ENCODE results near the gene PELI1. TPM values are rescaled to one million over a fixed set of nuclear protein-coding genes. Genes with fewer than 3 reads are reported as not detected.

PELI1 gene
- total and polyA plus RNA-seq, 8 donors: 6.9 to 165 (median 27.5) TPM

DNA sequence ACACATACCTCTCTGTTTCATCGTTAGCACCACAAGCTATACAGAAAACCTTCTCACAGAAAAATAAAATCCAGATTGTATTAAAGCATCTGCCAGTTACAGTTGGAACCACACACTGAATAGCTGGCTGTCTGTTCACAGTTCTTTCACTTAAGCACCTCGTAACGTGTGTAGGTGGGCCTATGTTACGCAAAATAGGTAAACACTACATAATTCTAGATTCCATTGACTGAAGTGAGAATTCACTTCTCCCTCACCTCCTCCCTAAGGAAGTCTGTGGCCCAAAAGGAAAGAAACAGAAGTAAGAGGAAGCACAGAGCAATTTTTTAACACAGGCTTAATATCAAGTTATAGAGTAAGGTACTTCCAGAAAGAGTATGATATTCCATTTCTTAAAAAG is 24.9 kb downstream of the PELI1 start:
- intact Hi-C loops (cut with DNase I; ENCODE audit: low total_unique reads): no loop called here
- DNase-seq: peak in 1 of 2 donors; percentile 46
- Histone ChIP-seq H3K27ac (peak overlapping the region in 2 of 5 donors; percentile 0 to 40), H3K27me3 (no peaks in the 10 kb centered on the region), H3K36me3 (no peaks in the 10 kb centered on the region), H3K4me3 (no peak overlapping the region), H3K4me1 (peaks cover 15 to 79% (median 48%) of the 10 kb centered on the region in 4 donors), H3K9me3 (no peaks in the 10 kb centered on the region)
- TF ChIP-seq POLR2A (IDR thresholded peaks at IDR 0.05): no peak
- peak in 1 of 3 donors; percentile 16 for TF ChIP-seq POLR2AphosphoS5 (IDR thresholded peaks at IDR 0.05)
- WGBS, 5 donors: 28 to 56% (median 36%) methylated on average over 4 of the region's 4 CpGs

DNA sequence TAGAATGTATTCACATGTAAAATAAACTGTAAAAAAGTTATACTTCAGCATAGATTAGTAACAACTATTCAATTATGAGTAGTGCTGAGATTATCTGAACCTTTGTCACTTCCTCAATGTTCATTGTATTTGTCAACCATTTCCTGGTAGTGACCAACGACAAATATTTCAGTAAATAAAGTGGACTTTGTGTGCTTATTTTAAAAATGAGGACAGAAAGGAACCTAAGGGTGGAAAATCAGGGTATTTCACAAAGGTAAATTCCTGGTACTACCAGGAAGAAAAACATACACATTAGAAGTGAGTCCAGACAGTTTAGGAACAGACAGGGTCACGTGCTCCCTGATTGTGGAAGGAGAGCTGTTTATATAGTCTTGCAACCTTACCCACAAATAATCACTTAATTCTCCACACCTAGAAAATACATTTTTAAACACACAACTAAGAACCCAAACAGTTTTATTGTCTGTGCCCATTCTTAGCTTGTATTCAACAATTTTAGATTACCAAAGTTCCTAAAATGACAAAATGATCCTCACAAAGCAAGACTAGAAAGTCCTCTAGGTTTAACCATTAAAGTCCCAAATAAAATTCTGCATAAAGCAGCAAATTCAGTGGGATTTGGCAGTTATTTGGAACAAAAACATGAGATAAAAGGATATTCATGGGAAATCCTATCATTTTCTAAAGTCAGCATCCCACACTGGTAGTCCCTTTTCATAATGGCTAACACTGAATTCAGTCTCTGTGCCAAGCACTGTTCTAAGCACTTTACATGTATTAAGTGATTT is 28.2 kb downstream of the PELI1 start:
- no peaks in the 10 kb centered on the region for H3K27me3 ChIP-seq
- peak in 1 of 2 donors; percentile 53 for DNase-seq
- H3K4me1 ChIP-seq: peaks cover 26 to 93% (median 62%) of the 10 kb centered on the region in 4 donors
- no peaks in the 10 kb centered on the region for H3K9me3 ChIP-seq
- no peaks in the 10 kb centered on the region for H3K36me3 ChIP-seq
- H3K4me3 ChIP-seq: peak overlapping the region in 1 of 4 donors; percentile 6
- intact Hi-C loops (cut with DNase I; ENCODE audit: low total_unique reads): no loop called here
- WGBS, 5 donors: 15 to 29% (median 24%) methylated on average over 2 of the region's 2 CpGs
- peak overlapping the region in 4 of 5 donors; percentile 50 to 87 (median 72) for H3K27ac ChIP-seq
- TF ChIP-seq POLR2A (IDR thresholded peaks at IDR 0.05) (no peak), POLR2AphosphoS5 (IDR thresholded peaks at IDR 0.05) (peak in 2 of 3 donors; percentile 10 to 61)

DNA sequence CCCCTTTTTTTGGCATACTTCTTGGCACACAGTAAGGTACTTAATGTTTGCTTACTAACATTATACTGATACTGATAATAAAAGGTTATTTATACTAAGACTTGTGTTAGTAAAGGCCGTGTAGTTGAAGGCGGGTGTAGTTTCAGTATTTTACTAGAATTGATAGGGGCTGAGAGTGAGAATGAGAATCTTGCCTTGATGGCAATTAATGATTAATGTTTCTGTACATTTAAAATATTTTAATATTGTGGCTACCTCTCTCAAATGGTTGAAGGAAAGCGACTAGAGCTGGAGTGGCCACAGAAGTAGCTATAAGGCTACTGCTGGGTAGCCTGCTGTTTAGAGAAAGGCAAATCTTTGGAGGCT is 29.3 kb downstream of the PELI1 start:
- no peak for DNase-seq
- WGBS, 5 donors: 23 to 59% (median 29%) methylated on average over 3 of the region's 3 CpGs
- H3K27me3 ChIP-seq: no peaks in the 10 kb centered on the region
- H3K9me3 ChIP-seq: no peaks in the 10 kb centered on the region
- TF ChIP-seq POLR2AphosphoS5 (IDR thresholded peaks at IDR 0.05): no peak
- TF ChIP-seq POLR2A (IDR thresholded peaks at IDR 0.05): no peak
- no peak for TF ChIP-seq EP300 (IDR thresholded peaks at IDR 0.05)
- intact Hi-C loops (cut with DNase I; ENCODE audit: low total_unique reads): no loop called here
- peak overlapping the region in 1 of 4 donors; percentile 6 for H3K4me3 ChIP-seq
- H3K36me3 ChIP-seq: no peaks in the 10 kb centered on the region
- H3K27ac ChIP-seq: peak overlapping the region in 4 of 5 donors; percentile 50 to 87 (median 72)
- peaks cover 26 to 87% (median 55%) of the 10 kb centered on the region in 4 donors for H3K4me1 ChIP-seq

DNA sequence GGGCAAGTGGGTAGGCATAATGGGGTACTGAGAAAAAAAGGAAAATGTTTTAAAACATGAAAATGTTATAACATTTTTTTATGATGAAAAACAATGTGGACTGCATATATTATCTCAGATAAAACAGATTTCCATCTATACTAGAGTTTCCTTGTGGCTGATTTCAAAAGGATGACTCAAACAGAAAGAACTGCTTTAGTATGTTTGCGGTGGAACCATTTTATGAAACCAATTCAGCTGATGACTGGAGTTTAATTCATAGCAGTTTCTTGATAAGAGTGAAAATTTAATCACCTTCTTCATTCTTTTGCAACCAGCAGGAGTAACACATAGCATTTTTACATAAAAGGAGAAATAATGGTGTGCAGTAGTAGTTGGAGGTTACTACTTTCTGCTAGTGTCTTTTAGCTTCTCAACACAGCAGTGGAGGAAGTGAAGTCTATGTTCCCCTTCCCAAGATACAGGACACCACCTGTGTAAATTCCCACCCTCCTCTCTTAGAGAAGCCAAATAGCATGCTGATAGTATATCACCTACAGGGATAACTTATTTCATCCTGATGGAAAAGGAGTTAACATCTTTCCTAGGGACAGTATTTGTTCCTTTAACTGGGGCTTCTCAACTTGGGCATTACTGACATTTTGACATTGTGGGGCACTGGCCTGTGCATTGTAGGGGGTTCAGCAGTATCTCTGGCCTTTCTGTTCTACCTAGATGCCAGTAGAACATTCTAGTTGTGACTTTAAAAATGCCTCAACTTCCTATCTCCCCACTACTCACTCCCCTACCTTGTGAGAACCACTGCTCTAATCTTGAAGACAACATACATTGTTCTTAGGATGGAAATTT is 29.9 kb downstream of the PELI1 start:
- 12 to 39% (median 25%) methylated on average over 1 of the region's 1 CpG for WGBS, 5 donors
- no peaks in the 10 kb centered on the region for H3K36me3 ChIP-seq
- peak in 1 of 2 donors; percentile 40 for DNase-seq
- H3K4me1 ChIP-seq: peaks cover 29 to 85% (median 54%) of the 10 kb centered on the region in 4 donors
- H3K27me3 ChIP-seq: no peaks in the 10 kb centered on the region
- intact Hi-C loops (cut with DNase I; ENCODE audit: low total_unique reads): no loop called here
- H3K27ac ChIP-seq: peak overlapping the region; percentile 50 to 87 (median 76)
- H3K4me3 ChIP-seq: peak overlapping the region in 1 of 4 donors; percentile 6
- TF ChIP-seq EP300 (IDR thresholded peaks at IDR 0.05) (no peak), POLR2AphosphoS5 (IDR thresholded peaks at IDR 0.05) (no peak), POLR2A (IDR thresholded peaks at IDR 0.05) (no peak)
- TF ChIP-seq, protein P1, sequence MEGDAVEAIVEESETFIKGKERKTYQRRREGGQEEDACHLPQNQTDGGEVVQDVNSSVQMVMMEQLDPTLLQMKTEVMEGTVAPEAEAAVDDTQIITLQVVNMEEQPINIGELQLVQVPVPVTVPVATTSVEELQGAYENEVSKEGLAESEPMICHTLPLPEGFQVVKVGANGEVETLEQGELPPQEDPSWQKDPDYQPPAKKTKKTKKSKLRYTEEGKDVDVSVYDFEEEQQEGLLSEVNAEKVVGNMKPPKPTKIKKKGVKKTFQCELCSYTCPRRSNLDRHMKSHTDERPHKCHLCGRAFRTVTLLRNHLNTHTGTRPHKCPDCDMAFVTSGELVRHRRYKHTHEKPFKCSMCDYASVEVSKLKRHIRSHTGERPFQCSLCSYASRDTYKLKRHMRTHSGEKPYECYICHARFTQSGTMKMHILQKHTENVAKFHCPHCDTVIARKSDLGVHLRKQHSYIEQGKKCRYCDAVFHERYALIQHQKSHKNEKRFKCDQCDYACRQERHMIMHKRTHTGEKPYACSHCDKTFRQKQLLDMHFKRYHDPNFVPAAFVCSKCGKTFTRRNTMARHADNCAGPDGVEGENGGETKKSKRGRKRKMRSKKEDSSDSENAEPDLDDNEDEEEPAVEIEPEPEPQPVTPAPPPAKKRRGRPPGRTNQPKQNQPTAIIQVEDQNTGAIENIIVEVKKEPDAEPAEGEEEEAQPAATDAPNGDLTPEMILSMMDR (IDR thresholded peaks at IDR 0.05): no peak
- no peaks in the 10 kb centered on the region for H3K9me3 ChIP-seq

DNA sequence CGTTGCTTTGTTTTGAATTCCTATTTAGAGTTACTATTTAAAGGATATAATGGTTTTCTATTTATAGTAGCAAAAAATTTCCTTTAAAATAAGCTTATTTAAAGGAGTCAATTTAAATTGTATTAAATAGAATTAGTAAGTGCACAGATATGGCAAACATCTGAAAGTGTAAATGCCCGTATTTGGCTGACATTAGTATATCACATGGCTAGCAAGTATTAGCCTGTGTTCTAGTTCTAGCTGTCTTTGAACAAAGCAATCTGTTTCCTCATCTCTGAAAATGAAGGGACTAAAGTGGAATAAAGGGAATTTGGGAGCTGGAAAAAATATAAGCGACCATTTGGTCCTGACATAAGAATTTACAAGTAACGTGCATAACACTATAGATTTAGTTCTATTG is 32.2 kb downstream of the PELI1 start:
- Histone ChIP-seq H3K4me1 (peaks cover 36 to 92% (median 61%) of the 10 kb centered on the region in 4 donors), H3K27ac (peak overlapping the region in 1 of 5 donors; percentile 10), H3K4me3 (no peak overlapping the region), H3K27me3 (no peaks in the 10 kb centered on the region), H3K36me3 (peaks cover 0 to 10% (median 10%) of the 10 kb centered on the region in 4 donors), H3K9me3 (no peaks in the 10 kb centered on the region)
- intact Hi-C loops (cut with DNase I; ENCODE audit: low total_unique reads): no loop called here
- no peak for DNase-seq
- TF ChIP-seq POLR2A (IDR thresholded peaks at IDR 0.05) (no peak), POLR2AphosphoS5 (IDR thresholded peaks at IDR 0.05) (no peak), EP300 (IDR thresholded peaks at IDR 0.05) (no peak)
- TF ChIP-seq, protein P1 (IDR thresholded peaks at IDR 0.05): no peak
- WGBS, 5 donors: 71 to 75% (median 75%) methylated on average over 4 of the region's 4 CpGs

Data from stomach (tissue), 9 donors.